Lower leg skin (tissue), 4 donors: ENCODE results near the gene EPHA10. TPM values are rescaled to one million over a fixed set of nuclear protein-coding genes. Genes with fewer than 3 reads are reported as not detected.

ENCODE experiments used
- DNase-seq, 2 donors: peaks; one replicate each; pipeline ENCODE4 v3.0.0-alpha.2; 2019; ENCODE audit warnings: low spot score in 2 of 2
- H3K4me3 ChIP-seq: fragments of 200-600 bp; sonication (generic); 2 replicates; pipeline ENCODE4 v1.5.1; 2017; ENCODE audit warnings: mild to moderate bottlenecking, low read depth; ENCODE audit not compliant: poor library complexity, severe bottlenecking
- POLR2A ChIP-seq, 2 donors: fragments of 450-650 bp; IDR thresholded peaks; one replicate each; pipeline ENCODE4 v1.6.1; 2016 to 2017; ENCODE audit warnings: antibody characterized with exemption in 2 of 2, mild to moderate bottlenecking in 1 of 2, moderate library complexity in 1 of 2
- WGBS, 2 donors: methylation state at CpG; one replicate each; pipeline ENCODE4 v1.1.5; 2018; 5-methylcytosine and 5-hydroxymethylcytosine counted together
- intact Hi-C: fragments of 100-400 bp; cut with DNase I; formaldehyde crosslinking; loops from one replicate; pipeline ENCODE4 v1.15.0; 2023; ENCODE audit warnings: low total_unique reads
- total RNA-seq, 4 donors: library from RNA; depleted of rRNA; stranded (reverse); fragments of >200 nt; gene quantifications; one replicate each; pipeline ENCODE4 v1.1.0, GENCODE V29; 2016
- TF ChIP-seq, protein P1 (sequence below), 3 donors: fragments of 450-650 bp; IDR thresholded peaks; one replicate each; pipeline ENCODE4 v1.5.1; 2016; ENCODE audit warnings: antibody characterized with exemption in 3 of 3, mild to moderate bottlenecking in 3 of 3, moderate library complexity in 2 of 3

Gene EPHA10
- total RNA-seq, 4 donors from 2014 or later: 0.37 to 1.5 TPM; not detected in 2

- TF ChIP-seq, protein P1, sequence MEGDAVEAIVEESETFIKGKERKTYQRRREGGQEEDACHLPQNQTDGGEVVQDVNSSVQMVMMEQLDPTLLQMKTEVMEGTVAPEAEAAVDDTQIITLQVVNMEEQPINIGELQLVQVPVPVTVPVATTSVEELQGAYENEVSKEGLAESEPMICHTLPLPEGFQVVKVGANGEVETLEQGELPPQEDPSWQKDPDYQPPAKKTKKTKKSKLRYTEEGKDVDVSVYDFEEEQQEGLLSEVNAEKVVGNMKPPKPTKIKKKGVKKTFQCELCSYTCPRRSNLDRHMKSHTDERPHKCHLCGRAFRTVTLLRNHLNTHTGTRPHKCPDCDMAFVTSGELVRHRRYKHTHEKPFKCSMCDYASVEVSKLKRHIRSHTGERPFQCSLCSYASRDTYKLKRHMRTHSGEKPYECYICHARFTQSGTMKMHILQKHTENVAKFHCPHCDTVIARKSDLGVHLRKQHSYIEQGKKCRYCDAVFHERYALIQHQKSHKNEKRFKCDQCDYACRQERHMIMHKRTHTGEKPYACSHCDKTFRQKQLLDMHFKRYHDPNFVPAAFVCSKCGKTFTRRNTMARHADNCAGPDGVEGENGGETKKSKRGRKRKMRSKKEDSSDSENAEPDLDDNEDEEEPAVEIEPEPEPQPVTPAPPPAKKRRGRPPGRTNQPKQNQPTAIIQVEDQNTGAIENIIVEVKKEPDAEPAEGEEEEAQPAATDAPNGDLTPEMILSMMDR (IDR thresholded peaks at IDR 0.05): no peak
- no peak for TF ChIP-seq POLR2A (IDR thresholded peaks at IDR 0.05)
- intact Hi-C loops: loop anchor here (10.0 kb wide), 1 partner anchor 72 kb away; no protein-coding TSS in a partner anchor
- H3K4me3 ChIP-seq: no peak overlapping the region
- WGBS, 2 donors: 50 to 51% methylated on average over 14 of the region's 14 CpGs
- no peak for DNase-seq
Observed at GRCh38 chr1:37676281-37677142, 88.4 kb downstream of the EPHA10 start.

GRCh38 chr1:37673920-37674319 is 91.0 kb downstream of the EPHA10 start:
- TF ChIP-seq, protein P1 (IDR thresholded peaks at IDR 0.05): no peak
- no peak for TF ChIP-seq POLR2A (IDR thresholded peaks at IDR 0.05)
- intact Hi-C loops: loop anchor here (10.0 kb wide), 1 partner anchor 69 kb away; no protein-coding TSS in a partner anchor
- peak; percentile 31 to 86 for DNase-seq
- WGBS, 2 donors: 37 to 40% methylated on average over 10 of the region's 10 CpGs
- no peak overlapping the region for H3K4me3 ChIP-seq

DNA sequence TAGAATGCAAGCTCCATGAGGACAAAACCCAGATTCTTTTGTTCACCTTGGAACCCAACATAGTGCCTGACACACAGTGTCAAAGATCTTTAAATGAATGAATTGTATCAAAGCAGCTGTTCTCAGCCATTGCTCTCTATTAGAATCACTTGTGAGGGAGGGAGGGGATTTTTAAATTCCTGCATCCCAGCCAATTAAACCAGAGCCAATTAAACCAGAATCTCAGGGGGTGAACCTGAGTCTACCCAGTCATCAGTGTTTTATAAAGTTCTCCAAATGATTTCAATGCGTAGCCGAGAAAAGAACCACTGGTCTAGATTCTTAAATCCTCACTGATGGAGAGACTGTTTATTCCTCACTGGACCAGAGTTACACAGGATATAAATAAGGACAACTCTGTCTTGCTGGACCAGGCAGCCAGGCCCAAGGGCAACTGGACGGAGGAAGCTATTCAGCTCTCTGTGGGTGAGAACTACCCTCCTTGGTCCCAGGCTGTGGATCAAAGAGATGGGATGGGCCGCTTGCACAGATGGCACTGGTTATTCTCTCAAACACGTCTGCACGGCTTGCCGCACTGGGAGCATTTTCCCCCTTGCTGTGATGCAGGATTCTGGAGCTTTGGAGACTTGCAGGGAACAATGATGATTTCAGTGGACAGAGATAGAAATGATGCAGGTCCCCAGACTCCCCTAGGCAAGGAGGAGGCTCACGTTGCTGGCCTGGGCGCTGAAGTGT is 92.6 kb downstream of the EPHA10 start:
- intact Hi-C loops: loop anchor here (10.0 kb wide), 1 partner anchor 68 kb away; no protein-coding TSS in a partner anchor
- H3K4me3 ChIP-seq: no peak overlapping the region
- WGBS, 2 donors: 41 to 48% methylated on average over 8 to 9 of the region's 9 CpGs
- no peak for TF ChIP-seq POLR2A (IDR thresholded peaks at IDR 0.05)
- TF ChIP-seq, protein P1 (IDR thresholded peaks at IDR 0.05): no peak
- DNase-seq: no peak

DNA sequence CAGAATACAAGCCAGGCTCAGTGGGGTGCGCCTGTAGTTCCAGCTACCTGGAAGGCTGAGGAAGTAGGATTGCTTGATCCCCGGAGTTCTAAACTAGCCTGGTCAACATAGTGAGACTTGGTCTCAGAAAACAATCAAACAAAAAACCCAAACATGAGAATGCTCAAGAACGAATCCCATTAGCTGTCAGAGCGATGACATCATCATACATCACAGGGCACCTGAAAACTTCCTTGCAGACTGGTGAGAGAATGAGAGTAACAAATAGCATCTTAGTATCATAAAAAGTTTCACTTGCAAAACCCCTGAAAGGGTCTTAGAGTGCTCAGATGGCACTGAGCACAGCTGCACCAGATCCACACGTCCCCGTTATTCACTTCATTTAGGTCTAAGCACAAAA is 93.7 kb downstream of the EPHA10 start:
- intact Hi-C loops: loop anchor here (10.0 kb wide), 1 partner anchor 66 kb away; no protein-coding TSS in a partner anchor
- H3K4me3 ChIP-seq: no peak overlapping the region
- TF ChIP-seq, protein P1 (IDR thresholded peaks at IDR 0.05): no peak
- TF ChIP-seq POLR2A (IDR thresholded peaks at IDR 0.05): no peak
- 77 to 83% methylated on average over 6 of the region's 6 CpGs for WGBS, 2 donors
- no peak for DNase-seq

- no peak for DNase-seq
- no peak for TF ChIP-seq POLR2A (IDR thresholded peaks at IDR 0.05)
- TF ChIP-seq, protein P1 (IDR thresholded peaks at IDR 0.05): no peak
- no peak overlapping the region for H3K4me3 ChIP-seq
- WGBS, 2 donors: 66 to 75% methylated on average over 2 of the region's 2 CpGs
- intact Hi-C loops: loop anchor here (10.0 kb wide), 1 partner anchor 65 kb away; no protein-coding TSS in a partner anchor
Observed at GRCh38 chr1:37670133-37670532, 94.8 kb downstream of the EPHA10 start.
